ENCODE data around the gene CNTN4.

- no peak for TF ChIP-seq POLR2AphosphoS5 (IDR thresholded peaks at IDR 0.05)
- TF ChIP-seq CTCF (IDR thresholded peaks at IDR 0.05 in 8 of 11, conservative IDR thresholded peaks at IDR 0.05 in 3 of 11), result no peak
Measured at GRCh38 chr3:2510591-2511145, 412.0 kb downstream of the CNTN4 start.

All from spleen (tissue), 7 donors.